CD8-positive, alpha-beta memory T cell (primary cell): ENCODE data around the gene UST. TPM values are rescaled to one million over a fixed set of nuclear protein-coding genes. Genes with fewer than 3 reads are reported as not detected.

ENCODE experiments used
- CTCF ChIA-PET: fragments of 350-600 bp; sonication (Branson Sonifier 250); formaldehyde crosslinking; loops from one replicate; lab custom pipeline; 2021; ENCODE audit warnings: antibody characterized with exemption; lab: Charles Lee
- POLR2A ChIA-PET: fragments of 350-600 bp; sonication (Branson Sonifier 250); formaldehyde crosslinking; loops from one replicate; lab custom pipeline; 2021; ENCODE audit warnings: antibody characterized with exemption; lab: Charles Lee
- DNase-seq, 5 donors: peaks; one replicate each; pipeline versions ENCODE4 v3.0.0 to v3.0.0-alpha.2; 2020 to 2022; ENCODE audit warnings: mixed read lengths in 1 of 5
- H3K27ac ChIP-seq: one replicate; pipeline ENCODE4 v1.7.0; 2013; ENCODE audit warnings: low read depth, mild to moderate bottlenecking, low read length, moderate library complexity
- H3K27me3 ChIP-seq: 2 replicates; pipeline ENCODE4 v1.7.0; 2013; ENCODE audit warnings: low read length, mild to moderate bottlenecking; ENCODE audit not compliant: insufficient read depth, poor library complexity, severe bottlenecking
- H3K36me3 ChIP-seq: 2 replicates; pipeline ENCODE4 v1.7.0; 2013; ENCODE audit warnings: mild to moderate bottlenecking, low read length, moderate library complexity; ENCODE audit not compliant: insufficient read depth
- H3K4me1 ChIP-seq: 2 replicates; pipeline ENCODE4 v1.7.0; 2013; ENCODE audit warnings: mild to moderate bottlenecking, low read length, moderate library complexity; ENCODE audit not compliant: insufficient read depth
- H3K4me3 ChIP-seq: 2 replicates; pipeline ENCODE4 v1.7.0; 2013; ENCODE audit warnings: mild to moderate bottlenecking, low read length
- H3K9me3 ChIP-seq: 2 replicates; pipeline ENCODE4 v1.7.0; 2013; ENCODE audit warnings: mild to moderate bottlenecking, low read length
- H3K27ac Mint-ChIP-seq, 8 donors: one replicate each; pipeline ENCODE4 v1.8.0; 2020 to 2021; ENCODE audit warnings: mixed read lengths in 8 of 8, mild to moderate bottlenecking in 6 of 8, inconsistent platforms in 3 of 8, moderate library complexity in 3 of 8
- H3K27me3 Mint-ChIP-seq, 2 donors: one replicate each; pipeline ENCODE4 v1.8.0; 2020 to 2021; ENCODE audit warnings: mixed read lengths in 2 of 2, mild to moderate bottlenecking in 1 of 2, moderate library complexity in 1 of 2
- H3K36me3 Mint-ChIP-seq, 3 donors: one replicate each; pipeline ENCODE4 v1.8.0; 2020 to 2021; ENCODE audit warnings: mixed read lengths in 3 of 3, inconsistent platforms in 1 of 3, mild to moderate bottlenecking in 1 of 3
- H3K4me1 Mint-ChIP-seq, 3 donors: one replicate each; pipeline ENCODE4 v1.8.0; 2020 to 2021; ENCODE audit warnings: mixed read lengths in 3 of 3, inconsistent platforms in 1 of 3, mild to moderate bottlenecking in 1 of 3
- H3K4me3 Mint-ChIP-seq, 7 donors: one replicate each; pipeline ENCODE4 v1.8.0; 2020 to 2021; ENCODE audit warnings: mixed read lengths in 7 of 7, mild to moderate bottlenecking in 6 of 7, moderate library complexity in 4 of 7, inconsistent platforms in 2 of 7
- H3K9me3 Mint-ChIP-seq, 5 donors: one replicate each; pipeline ENCODE4 v1.8.0; 2020 to 2022; ENCODE audit warnings: mixed read lengths in 5 of 5, mild to moderate bottlenecking in 3 of 5, moderate library complexity in 2 of 5, inconsistent platforms in 1 of 5
- polyA plus RNA-seq: library from polyadenylated mRNA; unstranded; fragments of 300-500 nt; fragmentation: Illumina TruSeq; gene quantifications from one replicate; pipeline ENCODE4 v1.2.3, GENCODE V29; 2021
- total RNA-seq, 2 experiments: library from RNA; stranded (reverse); gene quantifications; one replicate each; pipeline ENCODE4 v1.2.3, GENCODE V29; 2021

The UST gene
- total and polyA plus RNA-seq, 3 experiments from 2014 or later = 2.4 to 7.8 (median 6.4) TPM

- Mint-ChIP-seq H3K4me3 (no peak overlapping the region), H3K9me3 (peaks cover 0 to 8% (median 0%) of the 10 kb centered on the region in 5 donors), H3K4me1 (peaks cover 12 to 25% (median 20%) of the 10 kb centered on the region in 3 donors), H3K27me3 (peaks cover 0 to 3% of the 10 kb centered on the region in 2 donors), H3K27ac (no peak overlapping the region), H3K36me3 (peaks cover 0 to 6% (median 0%) of the 10 kb centered on the region in 3 donors)
- no peaks in the 10 kb centered on the region for H3K9me3 ChIP-seq
- H3K27me3 ChIP-seq = no peaks in the 10 kb centered on the region
- ChIA-PET POLR2A (interaction anchor here (0.6 kb wide), 1 partner anchor 42 kb away, joined by 3 read pairs; no protein-coding TSS in a partner anchor), CTCF (no interaction called here)
- H3K27ac ChIP-seq = no peak overlapping the region
- no peaks in the 10 kb centered on the region for H3K4me1 ChIP-seq
- H3K4me3 ChIP-seq = no peak overlapping the region
- no peaks in the 10 kb centered on the region for H3K36me3 ChIP-seq
- no peak for DNase-seq
These were observed 42.9 kb upstream of the UST start for GRCh38 chr6:148703900-148704299.

GRCh38 chr6:148704400-148705246 lies 42.2 kb upstream of the UST start:
- Histone ChIP-seq H3K27ac (no peak overlapping the region), H3K36me3 (no peaks in the 10 kb centered on the region), H3K4me1 (no peaks in the 10 kb centered on the region), H3K9me3 (no peaks in the 10 kb centered on the region), H3K27me3 (no peaks in the 10 kb centered on the region), H3K4me3 (no peak overlapping the region)
- peaks cover 12 to 23% (median 20%) of the 10 kb centered on the region in 3 donors for H3K4me1 Mint-ChIP-seq
- H3K4me3 Mint-ChIP-seq = no peak overlapping the region
- peaks cover 0 to 8% (median 0%) of the 10 kb centered on the region in 5 donors for H3K9me3 Mint-ChIP-seq
- H3K36me3 Mint-ChIP-seq = peaks cover 0 to 6% (median 0%) of the 10 kb centered on the region in 3 donors
- ChIA-PET CTCF (no interaction called here), POLR2A (interaction anchor here (0.6 kb wide), 1 partner anchor 42 kb away, joined by 3 read pairs; no protein-coding TSS in a partner anchor)
- peak overlapping the region in 1 of 8 donors; percentile 17 for H3K27ac Mint-ChIP-seq
- DNase-seq = no peak
- H3K27me3 Mint-ChIP-seq = peaks cover 0 to 5% of the 10 kb centered on the region in 2 donors

- CTCF ChIA-PET = no interaction called here
- H3K4me3 ChIP-seq = no peak overlapping the region
- H3K27ac ChIP-seq = no peak overlapping the region
- peaks cover 4 to 7% of the 10 kb centered on the region in 2 donors for H3K27me3 Mint-ChIP-seq
- H3K4me1 Mint-ChIP-seq = peaks cover 0 to 7% (median 0%) of the 10 kb centered on the region in 3 donors
- H3K4me1 ChIP-seq = no peaks in the 10 kb centered on the region
- peaks cover 6 to 13% (median 8%) of the 10 kb centered on the region in 5 donors for H3K9me3 Mint-ChIP-seq
- H3K27me3 ChIP-seq = no peaks in the 10 kb centered on the region
- H3K9me3 ChIP-seq = no peaks in the 10 kb centered on the region
- no peak overlapping the region for H3K4me3 Mint-ChIP-seq
- peaks cover 0 to 9% (median 0%) of the 10 kb centered on the region in 3 donors for H3K36me3 Mint-ChIP-seq
- POLR2A ChIA-PET = no interaction called here
- no peak overlapping the region for H3K27ac Mint-ChIP-seq
- DNase-seq = no peak
- H3K36me3 ChIP-seq = no peaks in the 10 kb centered on the region
These were observed 38.1 kb upstream of the UST start for GRCh38 chr6:148708707-148709106.

- CTCF ChIA-PET = no interaction called here
- H3K27ac Mint-ChIP-seq = no peak overlapping the region
- no peak overlapping the region for H3K4me3 Mint-ChIP-seq
These were observed 37.3 kb upstream of the UST start for GRCh38 chr6:148709577-148709976.

GRCh38 chr6:148711833-148712654 lies 34.8 kb upstream of the UST start:
- H3K4me1 ChIP-seq = no peaks in the 10 kb centered on the region
- H3K27ac Mint-ChIP-seq = no peak overlapping the region
- no peaks in the 10 kb centered on the region for H3K27me3 ChIP-seq

More at GRCh38 chr6:148709577-148709976, 37.3 kb upstream of the UST start:
- no peaks in the 10 kb centered on the region for H3K9me3 ChIP-seq
- Mint-ChIP-seq H3K4me1 (peaks cover 0 to 7% (median 0%) of the 10 kb centered on the region in 3 donors), H3K36me3 (peaks cover 0 to 15% (median 1%) of the 10 kb centered on the region in 3 donors), H3K9me3 (peaks cover 10 to 20% (median 12%) of the 10 kb centered on the region in 5 donors), H3K27me3 (peaks cover 7 to 10% of the 10 kb centered on the region in 2 donors)
- H3K27me3 ChIP-seq = no peaks in the 10 kb centered on the region
- no peak overlapping the region for H3K27ac ChIP-seq
- no peaks in the 10 kb centered on the region for H3K4me1 ChIP-seq
- H3K36me3 ChIP-seq = no peaks in the 10 kb centered on the region
- H3K4me3 ChIP-seq = no peak overlapping the region
- DNase-seq = no peak
- POLR2A ChIA-PET = no interaction called here

GRCh38 chr6:148713033-148713738 lies 33.6 kb upstream of the UST start:
- peaks cover 10 to 20% (median 12%) of the 10 kb centered on the region in 5 donors for H3K9me3 Mint-ChIP-seq

More at GRCh38 chr6:148711833-148712654, 34.8 kb upstream of the UST start:
- no peak overlapping the region for H3K27ac ChIP-seq
- DNase-seq = no peak
- H3K36me3 ChIP-seq = no peaks in the 10 kb centered on the region
- H3K9me3 ChIP-seq = no peaks in the 10 kb centered on the region
- no peak overlapping the region for H3K4me3 ChIP-seq
- Mint-ChIP-seq H3K27me3 (peaks cover 4 to 10% of the 10 kb centered on the region in 2 donors), H3K9me3 (peaks cover 10 to 20% (median 12%) of the 10 kb centered on the region in 5 donors), H3K4me1 (peaks cover 0 to 7% (median 0%) of the 10 kb centered on the region in 3 donors), H3K36me3 (peaks cover 0 to 21% (median 1%) of the 10 kb centered on the region in 3 donors), H3K4me3 (no peak overlapping the region)
- POLR2A ChIA-PET = no interaction called here
- CTCF ChIA-PET = no interaction called here

GRCh38 chr6:148713921-148714320 lies 32.9 kb upstream of the UST start:
- H3K4me1 Mint-ChIP-seq = peaks cover 0 to 7% (median 0%) of the 10 kb centered on the region in 3 donors
- no peaks in the 10 kb centered on the region for H3K27me3 ChIP-seq
- no peaks in the 10 kb centered on the region for H3K9me3 ChIP-seq
- DNase-seq = no peak
- H3K4me3 Mint-ChIP-seq = no peak overlapping the region
- POLR2A ChIA-PET = no interaction called here
- peak overlapping the region in 1 of 8 donors; percentile 44 for H3K27ac Mint-ChIP-seq
- no peaks in the 10 kb centered on the region for H3K4me1 ChIP-seq
- H3K27ac ChIP-seq = no peak overlapping the region
- peaks cover 10 to 20% (median 12%) of the 10 kb centered on the region in 5 donors for H3K9me3 Mint-ChIP-seq
- no peak overlapping the region for H3K4me3 ChIP-seq
- CTCF ChIA-PET = interaction anchor here (1.2 kb wide), 1 partner anchor 9 kb away, joined by 3 read pairs; no protein-coding TSS in a partner anchor
- H3K36me3 Mint-ChIP-seq = peaks cover 0 to 21% (median 1%) of the 10 kb centered on the region in 3 donors
- H3K36me3 ChIP-seq = no peaks in the 10 kb centered on the region
- peaks cover 3 to 10% of the 10 kb centered on the region in 2 donors for H3K27me3 Mint-ChIP-seq

More at GRCh38 chr6:148713033-148713738, 33.6 kb upstream of the UST start:
- H3K36me3 ChIP-seq = no peaks in the 10 kb centered on the region
- no peak overlapping the region for H3K27ac ChIP-seq
- H3K36me3 Mint-ChIP-seq = peaks cover 0 to 21% (median 1%) of the 10 kb centered on the region in 3 donors
- no peaks in the 10 kb centered on the region for H3K27me3 ChIP-seq
- POLR2A ChIA-PET = no interaction called here
- DNase-seq = no peak
- CTCF ChIA-PET = no interaction called here
- H3K9me3 ChIP-seq = no peaks in the 10 kb centered on the region
- H3K27ac Mint-ChIP-seq = no peak overlapping the region
- H3K4me3 Mint-ChIP-seq = no peak overlapping the region
- no peaks in the 10 kb centered on the region for H3K4me1 ChIP-seq
- H3K27me3 Mint-ChIP-seq = peaks cover 4 to 10% of the 10 kb centered on the region in 2 donors
- no peak overlapping the region for H3K4me3 ChIP-seq
- H3K4me1 Mint-ChIP-seq = peaks cover 0 to 7% (median 0%) of the 10 kb centered on the region in 3 donors
